HG03342 (cell line): ENCODE data around the gene PRAC1.

Source experiments
- ATAC-seq: cut with Tn5 transposase; IDR thresholded peaks from one replicate; pipeline ENCODE4 v1.9.1; 2021; ENCODE audit warnings: mild to moderate bottlenecking, moderate library complexity; ENCODE audit not compliant: unreplicated experiment

PRAC1 gene

DNA sequence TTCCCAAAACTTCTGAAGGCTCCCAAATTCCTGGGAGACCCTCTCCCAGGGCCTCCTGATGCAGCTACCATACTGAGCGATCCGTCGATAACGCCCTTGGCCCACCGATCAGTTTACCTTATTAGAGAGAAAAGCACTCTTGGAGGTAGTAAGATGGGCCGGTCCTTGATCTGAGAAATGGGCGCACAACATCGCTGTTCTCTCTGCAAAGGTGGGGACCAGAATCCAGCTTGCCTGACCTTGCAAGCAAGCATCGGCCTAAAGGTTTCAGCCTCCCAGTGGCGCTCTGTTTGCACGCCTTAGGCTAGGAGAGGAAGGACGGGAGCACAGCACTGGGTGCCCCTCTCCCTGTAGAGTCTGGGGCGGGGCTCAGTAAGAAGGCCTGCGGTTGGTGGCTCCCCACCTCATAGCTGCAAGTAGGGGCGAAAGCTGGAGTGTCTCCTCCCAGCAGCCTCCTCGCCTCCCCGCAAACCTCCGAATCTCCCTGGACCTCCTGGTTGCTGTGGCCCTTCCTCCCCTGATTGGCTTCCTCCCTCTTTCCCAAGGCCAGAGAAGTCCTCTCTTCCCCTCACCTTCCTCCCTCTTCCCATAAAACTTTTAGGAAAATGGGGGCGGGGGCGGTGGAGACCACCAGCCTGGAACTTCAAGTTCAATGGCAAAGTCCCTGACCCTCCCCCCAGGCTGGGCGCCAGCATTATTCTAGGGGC lies at the start of gene PRAC1:
TSS of gene PRAC1 (minus strand) at position 318 of the 707 bp plus-strand sequence. CDS start at position 192, 126 bp downstream.
- ATAC-seq = no peak

DNA sequence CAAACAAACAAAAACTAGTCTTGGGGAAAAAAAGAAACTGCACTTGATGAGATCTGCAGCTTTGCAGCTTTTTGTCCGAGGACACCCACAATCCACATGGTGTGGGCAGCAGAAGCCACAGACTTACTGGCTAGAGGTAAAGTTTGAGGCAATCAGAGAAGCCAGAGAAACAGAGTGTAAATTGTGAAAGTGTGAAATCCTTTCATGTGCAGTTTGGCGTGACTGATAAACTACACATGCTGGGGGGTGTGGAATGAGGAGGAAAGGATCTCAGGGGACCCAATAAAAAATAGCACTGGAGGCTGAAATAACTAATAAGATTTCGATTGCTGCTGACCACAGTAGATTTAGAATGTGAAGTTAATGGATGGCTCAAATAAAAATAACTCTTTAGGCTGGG lies 48.6 kb upstream of the PRAC1 start:
- ATAC-seq = no peak

DNA sequence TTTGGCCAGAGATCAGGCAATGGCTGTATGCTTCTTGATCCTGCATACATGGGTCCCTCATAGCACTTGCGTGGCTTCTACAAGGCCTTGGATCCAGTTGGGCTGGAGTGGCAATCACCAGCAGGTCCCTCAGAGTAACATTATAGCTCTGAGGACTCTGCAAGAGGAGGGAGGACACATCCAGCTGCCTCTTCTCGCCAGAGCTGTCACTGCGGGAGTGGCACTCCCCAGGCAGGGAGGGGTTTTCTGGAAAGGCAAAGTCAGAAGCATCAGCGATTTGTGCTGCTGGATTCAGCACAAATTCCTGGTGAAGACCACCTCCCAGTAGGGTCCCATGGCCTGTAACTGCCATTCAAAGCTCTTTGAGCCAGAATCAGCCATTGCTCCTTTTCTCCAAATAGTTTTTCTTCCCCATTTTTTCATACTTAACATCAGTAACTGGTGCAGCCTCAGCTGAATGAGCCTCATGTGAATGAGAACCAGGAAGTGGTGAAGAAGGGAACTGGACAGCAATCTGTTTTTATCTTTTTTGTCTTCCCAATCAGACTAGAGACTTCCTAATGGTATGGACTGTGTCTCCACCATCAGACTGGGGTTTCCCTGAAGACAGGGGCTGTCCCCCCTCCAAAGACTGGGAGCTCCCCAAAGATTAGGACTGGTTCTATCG lies 46.8 kb upstream of the PRAC1 start:
- no peak for ATAC-seq

DNA sequence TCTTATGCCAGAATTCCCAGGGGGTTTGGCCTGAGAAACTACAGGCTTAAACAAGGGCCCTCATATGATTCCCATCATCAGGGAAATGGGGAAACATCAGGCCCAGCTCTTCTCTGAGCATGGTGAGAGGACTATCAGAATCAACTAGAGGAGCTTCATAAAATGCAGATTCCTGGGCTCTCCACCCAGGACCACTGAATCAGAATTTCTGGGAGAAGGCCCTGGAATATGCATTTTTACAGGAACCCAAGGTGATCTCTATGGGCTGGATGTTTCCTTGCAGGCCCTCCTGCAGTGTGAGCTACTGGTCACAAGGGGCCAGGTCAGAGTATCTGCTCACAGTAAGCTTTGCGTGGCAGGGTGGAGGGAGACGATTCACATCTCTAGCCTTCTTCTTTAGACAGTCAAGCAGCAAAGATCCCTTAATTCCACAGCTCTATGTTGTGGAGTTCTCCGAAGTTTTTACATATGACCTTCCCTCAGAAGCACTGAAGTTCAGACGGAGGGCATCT lies 45.0 kb upstream of the PRAC1 start:
- ATAC-seq = no peak

DNA sequence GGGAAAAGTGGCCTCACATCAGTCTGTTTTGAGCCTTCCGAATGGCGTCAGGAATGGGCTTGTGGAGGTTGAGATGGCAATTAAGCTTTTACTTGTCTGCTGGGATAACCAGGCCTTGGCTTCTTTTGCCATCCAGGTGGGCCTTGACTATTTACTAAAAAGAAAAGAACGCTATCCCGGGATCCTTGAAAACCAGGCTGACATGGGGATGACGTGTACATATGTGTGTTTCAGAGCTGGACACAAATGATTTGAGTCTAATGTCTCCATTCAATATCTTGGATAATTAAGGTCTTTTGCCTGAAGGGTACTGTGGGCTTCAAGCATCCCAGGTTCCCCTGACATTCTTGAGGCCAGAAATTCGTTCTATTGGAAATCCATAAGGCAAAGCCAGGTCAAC lies 38.8 kb upstream of the PRAC1 start:
- no peak for ATAC-seq

DNA sequence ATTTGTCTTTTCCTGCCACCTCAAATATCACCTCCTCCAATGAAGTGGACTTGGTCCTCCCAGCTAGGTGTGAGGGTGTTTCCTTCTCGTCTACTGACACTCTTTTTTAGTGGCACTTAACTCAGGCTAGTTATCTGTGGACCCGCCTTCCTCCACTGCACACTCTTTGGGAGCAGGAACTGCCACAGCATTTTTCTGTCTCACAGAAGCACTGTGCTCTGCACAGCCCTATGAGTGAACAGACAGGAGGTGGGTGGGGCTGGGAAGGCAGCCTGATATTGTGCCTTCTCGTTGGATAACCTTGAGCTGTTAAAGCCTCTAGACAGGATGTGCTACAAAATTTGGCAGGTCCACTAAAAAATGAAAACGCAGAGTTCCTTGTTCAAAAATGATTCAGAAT lies 38.1 kb upstream of the PRAC1 start:
- ATAC-seq = no peak

DNA sequence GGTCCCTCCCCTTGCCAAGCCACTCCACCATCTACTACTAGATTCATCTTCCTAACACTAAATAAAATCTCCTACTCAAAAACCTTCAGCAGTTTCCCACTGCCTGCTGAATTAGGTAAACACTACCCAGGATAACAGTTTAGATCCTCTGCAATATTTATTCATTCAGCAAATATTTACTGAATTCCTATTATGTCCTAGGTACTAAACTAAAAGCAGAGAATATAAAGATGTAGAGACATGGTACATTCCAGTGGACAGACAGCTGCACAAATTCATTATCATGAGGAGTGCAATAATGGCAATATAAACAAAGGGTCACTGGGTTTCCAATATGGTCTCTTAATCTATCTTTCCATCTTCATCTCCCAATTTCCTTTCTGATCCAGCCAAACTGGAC lies 37.0 kb upstream of the PRAC1 start:
- no peak for ATAC-seq

DNA sequence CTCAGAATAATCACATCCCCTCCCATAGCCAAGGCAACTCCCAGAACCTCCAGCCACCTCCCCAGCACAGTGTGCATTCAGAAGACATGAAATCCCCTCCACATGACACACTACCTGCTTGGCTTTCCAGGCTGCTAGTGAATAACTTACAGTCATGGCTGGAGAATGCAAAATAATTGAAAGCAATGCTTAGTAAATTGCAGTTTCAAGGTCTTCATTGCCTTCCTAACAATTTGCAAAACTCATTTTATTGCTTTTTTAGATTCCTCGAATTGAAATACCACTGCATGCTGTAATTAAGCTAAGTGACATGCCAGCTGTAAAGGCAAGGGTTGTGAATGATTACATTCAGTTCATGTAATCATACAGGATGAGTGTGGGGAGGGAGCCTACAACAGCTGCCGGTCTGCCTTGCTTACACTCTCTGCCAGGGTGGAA lies 35.2 kb upstream of the PRAC1 start:
- no peak for ATAC-seq

DNA sequence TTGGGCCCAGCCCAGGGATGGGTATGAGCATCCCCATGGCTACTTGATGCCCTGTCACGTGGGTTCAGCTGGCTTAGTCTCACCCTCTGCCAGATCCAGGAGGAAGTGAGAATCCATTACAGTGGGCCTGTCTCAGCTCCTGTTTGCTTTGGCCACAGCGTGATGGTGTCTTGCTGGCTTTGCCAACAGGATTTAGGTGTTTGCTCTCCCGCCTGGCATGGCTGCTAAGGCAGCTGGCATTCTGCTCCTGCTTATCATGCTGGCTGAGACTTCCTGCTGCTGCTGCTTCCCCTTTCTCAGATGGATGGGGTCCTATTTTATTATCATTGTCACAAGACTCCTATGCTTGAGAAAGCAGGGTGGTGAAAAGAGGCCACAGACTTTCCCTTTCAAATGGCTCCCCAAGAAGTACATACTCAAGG lies 34.5 kb upstream of the PRAC1 start:
- ATAC-seq = no peak

DNA sequence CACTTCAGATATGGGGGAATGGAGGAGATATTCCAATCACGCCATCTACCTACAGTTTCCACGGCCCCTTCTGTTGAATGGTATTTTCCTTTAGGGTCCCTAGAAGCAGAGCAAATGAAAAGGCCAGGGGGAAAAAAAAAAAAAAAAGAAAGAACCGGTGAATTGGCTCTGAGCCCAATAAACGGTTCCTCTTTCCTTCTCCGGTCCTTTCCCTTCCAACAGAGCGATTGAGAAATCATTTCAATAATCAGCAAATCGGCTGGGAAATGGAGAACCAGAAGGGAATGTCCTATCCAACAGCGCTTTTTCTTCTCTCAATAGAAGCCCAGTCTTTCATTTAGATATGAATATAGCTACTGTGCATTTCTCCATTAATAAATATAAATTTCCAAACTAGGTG lies 33.0 kb upstream of the PRAC1 start:
- no peak for ATAC-seq

DNA sequence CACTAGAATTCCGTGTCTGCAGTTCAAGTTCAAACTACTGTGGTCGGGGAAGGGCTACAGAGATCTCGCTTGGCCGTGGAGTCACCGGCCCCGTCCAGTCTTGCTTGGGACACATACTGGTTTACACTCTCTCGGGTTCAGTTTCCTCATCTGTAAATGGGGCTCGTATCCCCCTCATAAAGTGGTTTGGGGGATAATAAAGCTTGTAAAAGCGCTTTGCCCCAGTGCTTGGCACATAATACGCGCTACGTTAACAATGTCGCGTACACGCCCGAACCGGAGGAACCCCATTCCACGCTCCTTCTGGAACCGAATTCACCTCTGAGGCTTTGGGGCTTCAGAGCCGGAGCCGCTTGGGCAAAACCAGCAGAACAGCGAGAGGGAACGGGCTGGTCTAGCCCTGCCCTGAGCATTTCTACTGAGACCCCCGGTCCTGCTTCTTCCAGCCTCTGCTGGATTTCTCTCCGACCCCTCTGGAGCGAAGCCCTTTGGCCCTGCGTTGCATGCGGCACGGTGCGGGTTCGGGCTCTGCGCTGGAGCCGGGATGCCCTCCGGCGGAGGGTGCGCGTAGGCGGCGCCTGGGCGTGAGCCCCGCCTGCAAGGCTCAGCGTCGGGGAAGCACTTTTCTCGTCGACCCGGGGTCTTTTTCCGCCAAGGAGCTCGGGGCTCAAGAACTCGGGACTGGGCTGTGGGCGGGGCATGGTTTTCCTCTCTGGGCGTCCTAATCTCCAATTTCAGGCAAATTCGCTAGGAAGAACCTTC lies 32.4 kb upstream of the PRAC1 start:
- no peak for ATAC-seq

DNA sequence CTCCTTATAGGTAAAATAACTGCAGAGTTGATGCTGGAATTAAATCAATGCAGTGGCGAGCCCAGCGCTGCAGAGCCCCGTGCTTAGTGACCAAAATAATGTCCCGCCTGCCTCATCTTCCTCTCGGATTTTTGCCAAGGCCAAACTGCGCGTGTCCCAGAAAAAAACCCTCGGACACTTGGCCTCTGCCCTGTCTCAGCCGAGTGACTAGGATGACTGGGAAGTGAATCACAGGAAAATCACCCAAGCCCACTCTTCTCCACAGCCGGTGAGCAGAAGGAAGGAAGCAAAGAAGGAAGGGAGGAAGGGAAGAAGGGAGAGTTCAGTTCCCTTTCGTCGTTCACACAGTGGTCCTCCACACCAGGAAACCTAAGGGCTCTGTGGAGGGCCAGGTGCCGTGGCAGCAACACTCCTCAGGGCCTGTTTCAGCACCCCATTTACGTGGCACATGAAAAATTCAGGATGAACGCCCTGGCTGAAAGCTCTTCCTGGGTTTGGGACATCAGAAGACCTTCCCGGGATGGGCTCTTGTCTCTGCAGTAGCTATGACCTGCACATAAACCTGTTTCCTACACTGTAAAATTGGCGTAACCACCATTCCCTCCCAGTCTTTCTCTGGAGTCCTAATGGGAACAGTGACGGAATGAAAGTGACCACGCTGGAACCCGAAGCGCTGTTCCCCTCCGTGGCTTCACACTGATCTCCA lies 31.6 kb upstream of the PRAC1 start:
- ATAC-seq = no peak

DNA sequence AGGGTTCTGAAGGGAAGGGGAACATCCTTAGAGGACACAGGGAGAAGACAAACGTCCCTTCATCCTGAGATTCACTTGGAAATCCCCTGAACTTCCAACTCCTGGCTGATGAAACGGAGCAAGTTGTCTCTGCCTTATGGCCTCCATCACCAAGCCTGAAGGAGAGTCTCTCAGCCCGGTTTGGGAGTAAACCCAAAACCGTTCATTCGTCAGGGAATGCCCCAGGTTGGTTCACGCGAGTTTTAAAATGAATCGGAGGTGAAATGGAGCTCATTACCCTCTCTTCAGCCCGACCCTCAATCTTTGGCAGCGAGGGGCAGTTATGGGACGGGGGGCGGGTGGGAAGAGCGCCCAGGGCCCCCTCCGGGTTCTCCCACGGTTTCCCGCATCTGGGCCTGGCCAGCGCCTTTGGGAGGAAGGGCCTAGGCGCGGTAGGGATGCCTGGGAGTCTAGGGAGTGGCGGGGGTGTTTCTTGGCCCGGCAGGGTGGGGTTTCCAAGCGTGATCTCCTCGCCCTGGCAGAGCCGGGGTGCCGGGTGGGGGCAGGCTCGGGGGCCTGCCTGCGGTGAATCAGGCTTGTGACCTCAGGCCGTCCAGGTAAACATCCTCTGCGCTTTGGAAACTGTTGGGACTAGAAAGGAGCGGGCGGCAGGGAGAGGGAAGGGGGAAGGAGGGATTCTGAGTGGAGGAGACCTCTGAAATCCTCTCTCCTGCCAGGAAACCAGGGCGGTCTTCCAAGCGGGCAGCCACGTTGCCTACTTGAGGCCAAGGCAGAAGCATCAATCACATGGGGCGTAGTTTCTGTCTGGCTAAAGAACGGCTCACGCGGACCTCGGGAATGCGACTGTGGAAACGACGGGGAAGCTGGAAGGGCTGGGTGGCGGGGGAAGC lies 30.3 kb upstream of the PRAC1 start:
- ATAC-seq = no peak

DNA sequence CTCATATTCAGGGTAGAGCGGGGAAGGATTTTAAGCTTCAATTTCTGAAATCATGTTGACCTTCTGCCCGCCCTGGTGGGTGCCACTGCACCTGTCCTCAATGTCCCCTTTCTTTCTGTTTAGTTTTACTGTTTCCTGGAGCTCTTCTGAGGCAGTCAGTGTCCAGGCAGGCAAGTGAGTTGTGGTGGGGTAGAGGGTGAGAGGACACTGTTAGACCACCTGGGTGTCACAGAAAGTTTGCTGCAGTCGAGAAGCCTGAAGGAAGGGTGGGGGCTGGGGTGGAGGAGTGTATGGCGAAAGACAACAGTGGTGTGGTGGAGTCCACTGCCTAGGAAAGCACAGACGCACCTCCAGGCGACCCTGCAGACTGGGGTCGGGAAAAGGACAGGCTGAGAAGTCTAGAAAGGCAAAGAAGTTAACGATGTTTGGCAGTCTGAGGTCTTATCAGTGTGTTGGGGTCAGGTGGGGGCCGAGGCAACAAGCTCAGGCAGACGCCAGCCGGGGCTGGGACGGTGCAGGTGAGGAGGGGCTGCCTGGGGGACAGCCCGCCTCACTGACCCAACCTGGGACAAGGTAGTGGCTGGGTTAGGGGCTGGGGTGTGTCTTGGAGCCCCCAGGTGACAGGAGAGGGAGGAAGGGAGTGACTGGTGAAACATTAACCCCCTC lies 29.5 kb upstream of the PRAC1 start:
- no peak for ATAC-seq

DNA sequence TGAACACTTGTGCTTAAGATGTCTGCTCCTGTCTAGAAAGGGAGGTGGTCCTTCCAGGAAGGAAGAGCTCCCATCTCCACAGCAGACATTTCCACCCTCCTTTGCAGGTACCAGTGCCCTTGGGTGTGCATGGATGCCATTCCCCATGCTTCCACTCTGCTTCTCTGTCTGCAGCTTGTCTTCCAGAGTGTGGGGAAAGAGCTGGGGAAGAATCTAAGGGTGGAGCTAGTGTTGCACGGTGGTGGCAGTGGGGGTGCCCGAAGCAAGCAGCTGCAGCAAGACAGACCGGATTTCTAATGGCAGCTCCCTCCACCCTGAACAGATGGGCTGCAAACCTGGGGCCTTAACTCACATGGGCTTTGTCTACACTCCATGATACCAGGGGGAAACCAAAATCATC lies 28.9 kb upstream of the PRAC1 start:
- no peak for ATAC-seq

DNA sequence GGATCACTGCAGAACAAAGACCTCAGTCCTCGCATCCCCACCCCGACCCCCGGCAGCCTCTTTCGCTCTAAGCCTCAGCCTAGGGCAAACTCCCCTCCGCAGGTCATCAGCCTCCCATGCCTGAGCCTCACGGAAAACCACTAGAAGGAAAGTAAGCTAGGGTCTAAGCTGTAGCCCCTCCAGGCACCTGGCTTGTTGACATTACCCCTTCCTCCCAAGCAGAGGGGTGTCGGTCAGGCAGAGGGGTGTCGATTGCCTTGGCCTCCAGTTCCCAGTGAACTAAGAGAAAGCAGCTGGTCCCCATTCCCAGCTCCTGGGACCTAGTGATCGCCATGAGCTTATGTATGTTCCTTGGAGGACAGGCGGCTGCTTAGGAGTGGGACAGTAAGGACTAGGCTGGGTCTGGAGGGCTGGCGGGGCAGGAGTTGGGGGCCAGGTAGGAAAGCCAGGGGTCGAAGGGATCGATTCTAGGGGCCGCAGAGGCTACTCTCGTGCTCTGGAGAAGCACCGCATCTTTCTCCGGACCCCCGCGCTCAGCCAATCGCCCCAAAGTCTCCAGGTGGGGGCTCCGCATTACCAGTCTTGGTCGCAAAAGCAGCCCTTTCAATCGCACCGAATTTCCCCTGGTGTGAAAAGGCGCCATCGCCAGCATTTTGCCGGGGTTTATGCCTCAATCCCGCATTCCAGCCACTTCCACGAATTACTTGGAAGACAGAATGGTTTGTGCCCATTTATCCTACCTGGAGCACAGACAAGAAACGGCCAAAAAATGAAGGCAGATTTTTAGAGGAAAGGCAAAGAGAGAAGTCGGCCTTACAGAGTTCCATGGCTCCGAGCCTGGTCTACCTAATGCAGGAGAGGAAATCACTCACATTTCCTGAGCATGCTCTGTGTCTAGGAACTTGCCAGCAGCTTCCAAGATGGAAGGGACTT lies 27.6 kb upstream of the PRAC1 start:
- no peak for ATAC-seq

DNA sequence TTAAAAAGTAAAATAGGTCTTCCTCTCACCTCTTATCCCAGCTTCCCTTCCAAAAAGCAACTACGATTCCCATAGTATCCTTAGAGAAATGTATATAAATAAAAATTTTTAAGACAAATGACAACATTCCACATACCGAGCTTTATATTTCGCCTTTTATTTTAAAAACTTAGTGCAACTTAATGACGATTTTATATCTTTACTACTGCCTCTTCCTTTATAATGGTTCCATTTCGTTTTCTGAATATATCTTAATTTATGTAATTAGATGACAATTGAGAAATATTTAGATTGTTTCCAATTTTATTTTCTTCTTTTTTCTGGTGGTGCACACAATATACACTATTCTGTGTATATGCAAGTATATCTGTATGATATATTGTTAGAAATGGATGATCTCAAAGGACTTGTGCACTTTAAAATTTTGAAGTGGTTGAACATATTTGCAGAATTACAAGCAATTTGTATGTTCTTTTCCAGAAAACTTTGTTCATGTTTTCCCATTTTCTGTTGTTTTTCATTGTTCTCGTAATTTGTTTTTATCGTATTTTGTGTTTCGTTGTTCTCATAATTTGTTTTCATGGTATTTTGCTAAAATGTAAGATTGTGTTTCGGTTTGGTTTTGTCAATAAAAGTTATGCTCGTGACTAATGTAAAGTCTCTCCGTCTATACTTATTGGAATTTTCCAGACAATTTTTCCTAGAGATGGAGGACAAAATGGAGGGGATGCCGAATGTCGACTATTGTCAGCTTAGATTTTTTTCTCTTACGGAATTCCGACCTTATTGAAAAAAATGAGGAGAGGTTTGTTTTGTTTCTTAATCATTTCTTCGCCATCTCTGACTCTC lies 26.6 kb upstream of the PRAC1 start:
- ATAC-seq = no peak
